ENCODE data around the gene ANKRD53. TPM values are rescaled to one million over a fixed set of nuclear protein-coding genes. Genes with fewer than 3 reads are reported as not detected.
"Not testable (repeated sequence)": the region's sequence is repeated elsewhere in the genome, so short reads cannot be mapped to it uniquely, and the experiment has no call there.

The ANKRD53 gene
- total RNA-seq, 5 donors from 2014 or later (not counting 1 experiment from before 2014, with no cell fraction given): 0.20 to 0.88 (median 0.45) TPM; not detected in 1

- no peaks in the 10 kb centered on the region for H3K27me3 Mint-ChIP-seq
- H3K9me3 Mint-ChIP-seq: no peaks in the 10 kb centered on the region
- peaks cover 33 to 41% (median 36%) of the 10 kb centered on the region in 3 donors for H3K4me1 Mint-ChIP-seq
- ATAC-seq (replicated peaks in 1 of 4): peak; percentile 95 to 98 (median 96)
- under 1% methylated on average over 64 of the region's 65 CpGs for WGBS (ENCODE audit: insufficient coverage)
- peak; percentile 74 to 93 (median 85) for DNase-seq
- Histone ChIP-seq H3K27me3 (replicated peaks in 1 of 2; ENCODE audit: control insufficient read depth in 2 of 2, extremely low read depth in 1 of 2, insufficient read depth in 2 of 2, low read length in 1 of 2) (no peaks in the 10 kb centered on the region), H3K27ac (ENCODE audit: low read length) (peak within 1 kb of the TSS; percentile 59), H3K9me3 (no peaks in the 10 kb centered on the region), H3K4me3 (ENCODE audit: control insufficient read depth in 1 of 2, extremely low read depth in 1 of 2, low read length in 1 of 2) (peak within 1 kb of the TSS; percentile 95), H3K36me3 (ENCODE audit: control insufficient read depth in 2 of 2, extremely low read depth in 1 of 2, insufficient read depth in 1 of 2, low read length in 1 of 2) (peaks cover 9 to 20% of the 10 kb centered on the region in 2 donors), H3K4me1 (ENCODE audit: control insufficient read depth in 1 of 2, extremely low read depth in 1 of 2, insufficient read depth in 2 of 2, low read length in 2 of 2) (peaks cover 10 to 24% of the 10 kb centered on the region in 2 experiments)
- H3K36me3 Mint-ChIP-seq: peaks cover 8% of the 10 kb centered on the region
- POLR2A ChIA-PET: no interaction called here
- H3K27ac Mint-ChIP-seq: peak within 1 kb of the TSS; percentile 91 to 93
- H3K4me3 Mint-ChIP-seq: peak within 1 kb of the TSS; percentile 95 to 100 (median 97)
- CTCF ChIA-PET: interaction anchor here in 1 of 2 donors (1.3 kb wide), 1 partner anchor 17 kb away, joined by 3 read pairs; no protein-coding TSS in a partner anchor
These were observed 16.4 kb downstream of the ANKRD53 start, which contains the start of gene TEX261 for GRCh38 chr2:70994699-70995425. Gene TEX261, minus strand, starts transcription at chr2:70994873. Its CDS starts 116 bp downstream, at chr2:70994757.

GRCh38 chr2:70995426-70995729 lies 16.9 kb downstream of the ANKRD53 start:
- DNase-seq (peak in 34 of 35 experiments; percentile 30 to 78 (median 51)), ATAC-seq (replicated peaks in 1 of 4) (peak; percentile 50 to 68 (median 62))
- CTCF ChIA-PET: no interaction called here
- Mint-ChIP-seq H3K36me3 (peaks cover 8% of the 10 kb centered on the region), H3K4me1 (peaks cover 33 to 41% (median 36%) of the 10 kb centered on the region in 3 donors), H3K4me3 (peak overlapping the region; percentile 90 to 100 (median 91)), H3K27me3 (no peaks in the 10 kb centered on the region), H3K27ac (peak overlapping the region; percentile 85 to 86), H3K9me3 (no peaks in the 10 kb centered on the region)
- peaks cover 10 to 24% of the 10 kb centered on the region in 2 experiments for H3K4me1 ChIP-seq (ENCODE audit: control insufficient read depth in 1 of 2, extremely low read depth in 1 of 2, insufficient read depth in 2 of 2, low read length in 2 of 2)
- peak overlapping the region; percentile 37 for H3K27ac ChIP-seq (ENCODE audit: low read length)
- POLR2A ChIA-PET: no interaction called here
- peaks cover 7 to 15% of the 10 kb centered on the region in 2 donors for H3K36me3 ChIP-seq (ENCODE audit: control insufficient read depth in 2 of 2, extremely low read depth in 1 of 2, insufficient read depth in 1 of 2, low read length in 1 of 2)
- H3K27me3 ChIP-seq (replicated peaks in 1 of 2; ENCODE audit: control insufficient read depth in 2 of 2, extremely low read depth in 1 of 2, insufficient read depth in 2 of 2, low read length in 1 of 2): no peaks in the 10 kb centered on the region
- peak overlapping the region; percentile 95 for H3K4me3 ChIP-seq (ENCODE audit: control insufficient read depth in 1 of 2, extremely low read depth in 1 of 2, low read length in 1 of 2)
- whole genome bisulfite sequencing (ENCODE audit: insufficient coverage): 2% methylated on average over 8 of the region's 11 CpGs
- H3K9me3 ChIP-seq: no peaks in the 10 kb centered on the region

- H3K9me3 Mint-ChIP-seq; H3K4me3 Mint-ChIP-seq; H3K27ac ChIP-seq (ENCODE audit: low read length); H3K36me3 ChIP-seq (ENCODE audit: control insufficient read depth in 2 of 2, extremely low read depth in 1 of 2, insufficient read depth in 1 of 2, low read length in 1 of 2); H3K4me3 ChIP-seq (ENCODE audit: control insufficient read depth in 1 of 2, extremely low read depth in 1 of 2, low read length in 1 of 2); ATAC-seq (replicated peaks in 1 of 4); H3K9me3 ChIP-seq; POLR2A ChIA-PET; DNase-seq; H3K36me3 Mint-ChIP-seq; H3K27ac Mint-ChIP-seq; H3K27me3 ChIP-seq (replicated peaks in 1 of 2; ENCODE audit: control insufficient read depth in 2 of 2, extremely low read depth in 1 of 2, insufficient read depth in 2 of 2, low read length in 1 of 2); H3K27me3 Mint-ChIP-seq: not testable (repeated sequence)
- H3K4me1 Mint-ChIP-seq: peaks cover 19 to 25% (median 20%) of the 10 kb centered on the region in 3 donors
- H3K4me1 ChIP-seq (ENCODE audit: control insufficient read depth in 1 of 2, extremely low read depth in 1 of 2, insufficient read depth in 2 of 2, low read length in 2 of 2): peaks cover 2 to 23% of the 10 kb centered on the region in 2 experiments
- no CpG with 5 or more reads among the region's 4 CpGs for WGBS (ENCODE audit: insufficient coverage)
- CTCF ChIA-PET: interaction anchor here in 1 of 2 donors (0.7 kb wide), 1 partner anchor 16 kb away, joined by 3 read pairs; no protein-coding TSS in a partner anchor
These were observed 20.5 kb downstream of the ANKRD53 start for GRCh38 chr2:70998885-70999284.

- Histone ChIP-seq H3K4me1 (ENCODE audit: control insufficient read depth in 1 of 2, extremely low read depth in 1 of 2, insufficient read depth in 2 of 2, low read length in 2 of 2) (peaks cover 2 to 19% of the 10 kb centered on the region in 2 experiments), H3K4me3 (ENCODE audit: control insufficient read depth in 1 of 2, extremely low read depth in 1 of 2, low read length in 1 of 2) (no peak overlapping the region), H3K36me3 (ENCODE audit: control insufficient read depth in 2 of 2, extremely low read depth in 1 of 2, insufficient read depth in 1 of 2, low read length in 1 of 2) (no peaks in the 10 kb centered on the region), H3K27ac (ENCODE audit: low read length) (no peak overlapping the region), H3K9me3 (no peaks in the 10 kb centered on the region), H3K27me3 (replicated peaks in 1 of 2; ENCODE audit: control insufficient read depth in 2 of 2, extremely low read depth in 1 of 2, insufficient read depth in 2 of 2, low read length in 1 of 2) (peaks cover 0 to 4% of the 10 kb centered on the region in 2 experiments)
- WGBS (ENCODE audit: insufficient coverage): 75% methylated on average over 1 of the region's 2 CpGs
- Mint-ChIP-seq H3K4me3 (no peak overlapping the region), H3K4me1 (peaks cover 15 to 22% (median 17%) of the 10 kb centered on the region in 3 donors), H3K9me3 (no peaks in the 10 kb centered on the region), H3K36me3 (no peaks in the 10 kb centered on the region), H3K27me3 (peaks cover 0 to 4% of the 10 kb centered on the region in 2 donors), H3K27ac (no peak overlapping the region)
- DNase-seq (no peak), ATAC-seq (replicated peaks in 1 of 4) (no peak)
- POLR2A ChIA-PET: no interaction called here
- CTCF ChIA-PET: interaction anchor here in 1 of 2 donors (0.7 kb wide), 1 partner anchor 17 kb away, joined by 3 read pairs; no protein-coding TSS in a partner anchor
These were observed 20.9 kb downstream of the ANKRD53 start for GRCh38 chr2:70999362-70999761.

- H3K4me1 ChIP-seq (ENCODE audit: control insufficient read depth in 1 of 2, extremely low read depth in 1 of 2, insufficient read depth in 2 of 2, low read length in 2 of 2): peaks cover 2 to 19% of the 10 kb centered on the region in 2 experiments
- not testable (repeated sequence) for ATAC-seq (replicated peaks in 1 of 4)
These were observed 21.5 kb downstream of the ANKRD53 start for GRCh38 chr2:70999931-71000330.

GRCh38 chr2:71000780-71001591 lies 22.6 kb downstream of the ANKRD53 start:
- peak overlapping the region; percentile 40 to 78 for H3K27ac Mint-ChIP-seq
- peaks cover 0 to 13% of the 10 kb centered on the region in 2 experiments for H3K27me3 ChIP-seq (replicated peaks in 1 of 2; ENCODE audit: control insufficient read depth in 2 of 2, extremely low read depth in 1 of 2, insufficient read depth in 2 of 2, low read length in 1 of 2)
- no peaks in the 10 kb centered on the region for H3K9me3 Mint-ChIP-seq
- CTCF ChIA-PET: interaction anchor here (0.6 to 2.1 kb wide), 12 partner anchors 15 to 226 kb away, joined by 3 to 12 read pairs (median 5); partner anchors contain the start of genes NAGK (in 1 of the 2) and PAIP2B (in 1 of the 2)
- peaks cover 8 to 15% (median 11%) of the 10 kb centered on the region in 3 donors for H3K4me1 Mint-ChIP-seq
- H3K4me1 ChIP-seq (ENCODE audit: control insufficient read depth in 1 of 2, extremely low read depth in 1 of 2, insufficient read depth in 2 of 2, low read length in 2 of 2): peaks cover 0 to 11% of the 10 kb centered on the region in 2 experiments
- no peaks in the 10 kb centered on the region for H3K9me3 ChIP-seq
- peaks cover 5 to 8% of the 10 kb centered on the region in 2 donors for H3K27me3 Mint-ChIP-seq
- H3K36me3 ChIP-seq (ENCODE audit: control insufficient read depth in 2 of 2, extremely low read depth in 1 of 2, insufficient read depth in 1 of 2, low read length in 1 of 2): no peaks in the 10 kb centered on the region
- peak overlapping the region in 1 of 2 donors; percentile 27 for H3K4me3 ChIP-seq (ENCODE audit: control insufficient read depth in 1 of 2, extremely low read depth in 1 of 2, low read length in 1 of 2)
- 16% methylated on average over 9 of the region's 21 CpGs for WGBS (ENCODE audit: insufficient coverage)
- POLR2A ChIA-PET: interaction anchor here in 1 of 2 donors (0.6 kb wide), 1 partner anchor 22 kb away, joined by 3 read pairs; no protein-coding TSS in a partner anchor
- H3K36me3 Mint-ChIP-seq: no peaks in the 10 kb centered on the region
- ATAC-seq (replicated peaks in 1 of 4) (peak; percentile 93 to 98 (median 98)), DNase-seq (peak; percentile 62 to 91 (median 74))
- H3K27ac ChIP-seq (ENCODE audit: low read length): peak overlapping the region; percentile 5
- peak overlapping the region; percentile 47 to 61 (median 56) for H3K4me3 Mint-ChIP-seq

More at GRCh38 chr2:70999931-71000330, 21.5 kb downstream of the ANKRD53 start:
- H3K4me1 Mint-ChIP-seq: peaks cover 15 to 22% (median 17%) of the 10 kb centered on the region in 3 donors
- peak in 1 of 35 experiments; percentile 3 for DNase-seq
- CTCF ChIA-PET: interaction anchor here in 1 of 2 donors (0.5 kb wide), 1 partner anchor 227 kb away, joined by 5 read pairs; the partner anchor contains the start of gene PAIP2B
- H3K27me3 Mint-ChIP-seq; H3K9me3 ChIP-seq; H3K9me3 Mint-ChIP-seq; H3K4me3 ChIP-seq (ENCODE audit: control insufficient read depth in 1 of 2, extremely low read depth in 1 of 2, low read length in 1 of 2); H3K4me3 Mint-ChIP-seq; H3K27ac Mint-ChIP-seq; H3K36me3 Mint-ChIP-seq; H3K36me3 ChIP-seq (ENCODE audit: control insufficient read depth in 2 of 2, extremely low read depth in 1 of 2, insufficient read depth in 1 of 2, low read length in 1 of 2); H3K27ac ChIP-seq (ENCODE audit: low read length); POLR2A ChIA-PET: not testable (repeated sequence)
- H3K27me3 ChIP-seq (replicated peaks in 1 of 2; ENCODE audit: control insufficient read depth in 2 of 2, extremely low read depth in 1 of 2, insufficient read depth in 2 of 2, low read length in 1 of 2): peaks cover 0 to 10% of the 10 kb centered on the region in 2 experiments
- 100% methylated on average over 2 of the region's 10 CpGs for WGBS (ENCODE audit: insufficient coverage)

Data from T-cell (primary cell).